Left kidney (tissue), 2 donors: ENCODE measurements around the gene GRHL3. TPM values are rescaled to one million over a fixed set of nuclear protein-coding genes. Genes with fewer than 3 reads are reported as not detected.

Source experiments
- DNase-seq: peaks from one replicate; pipeline ENCODE4 v3.0.0-alpha.2; 2013
- polyA plus RNA-seq: library from polyadenylated mRNA; unstranded; fragments of 120-200 nt; gene quantifications from one replicate; pipeline ENCODE4 v1.2.1, GENCODE V29; 2013; ENCODE audit not compliant: insufficient read length

GRHL3 gene
- polyA plus RNA-seq, 1 donor = 4.6 TPM

DNA sequence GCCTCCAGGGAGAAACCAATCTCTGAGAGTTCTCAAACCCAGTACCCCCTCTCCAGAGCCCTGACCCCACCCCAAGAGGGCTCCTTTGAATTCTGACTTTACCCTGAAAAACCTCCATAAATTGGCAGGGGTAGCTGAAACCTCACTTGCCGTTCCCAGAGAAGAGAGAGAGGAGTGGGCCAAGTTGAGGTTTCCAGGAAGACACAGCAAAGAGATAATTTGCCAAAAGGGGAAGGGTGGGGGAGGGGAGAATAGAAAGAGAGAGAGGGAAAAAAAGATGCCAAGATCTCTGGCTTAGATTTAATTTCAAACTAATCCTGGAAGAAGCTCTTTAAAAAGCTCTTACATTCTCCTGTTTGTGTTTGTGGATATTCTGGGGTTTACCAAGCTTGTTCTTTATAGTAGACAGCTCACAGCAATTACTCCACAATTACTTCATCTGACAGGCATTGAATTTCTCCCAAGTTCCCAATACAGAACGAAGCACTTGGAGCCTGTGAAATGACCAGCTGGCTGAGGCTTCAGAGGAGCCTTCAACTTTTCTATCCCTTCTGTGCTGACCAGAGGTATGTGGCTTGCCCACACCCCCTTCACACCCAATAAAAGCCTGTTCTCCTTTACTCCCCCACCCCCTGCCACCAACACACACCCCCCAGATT, 1.1 kb upstream of the GRHL3 start:
- no peak for DNase-seq

DNA sequence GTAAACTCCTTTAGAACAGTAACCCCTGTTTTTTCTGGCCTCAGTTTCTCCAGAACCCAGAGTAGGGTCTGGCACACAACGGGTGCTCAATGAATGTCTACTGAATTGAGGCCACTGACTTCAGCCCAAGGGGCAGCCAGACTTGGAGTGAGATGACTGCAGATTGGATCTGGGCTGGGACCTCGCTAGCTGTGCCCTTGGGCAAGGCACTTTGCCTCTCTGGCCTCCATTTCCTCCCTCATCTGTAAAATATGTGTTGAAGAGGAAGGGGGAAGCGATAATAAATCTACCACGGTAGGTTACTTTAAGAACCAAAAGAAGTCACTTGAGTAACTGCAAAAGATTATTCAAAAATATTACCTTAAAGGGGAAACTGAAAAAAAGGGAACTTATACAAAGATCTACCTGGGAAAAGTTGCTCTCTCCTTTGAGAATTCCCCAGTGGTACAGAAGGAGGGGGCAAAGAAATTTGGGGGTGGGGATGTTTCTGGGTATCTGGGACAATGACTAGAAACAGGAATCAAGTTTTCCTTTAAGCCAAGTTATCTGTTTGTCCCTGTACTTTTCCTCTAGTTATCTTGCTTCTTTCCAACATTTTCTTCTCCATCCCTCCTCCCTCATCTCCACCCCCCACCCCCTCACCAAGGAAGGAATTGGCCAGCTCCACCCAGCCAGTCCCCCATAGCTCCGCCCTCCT, 394 bp upstream of the GRHL3 start:
- DNase-seq = no peak

DNA sequence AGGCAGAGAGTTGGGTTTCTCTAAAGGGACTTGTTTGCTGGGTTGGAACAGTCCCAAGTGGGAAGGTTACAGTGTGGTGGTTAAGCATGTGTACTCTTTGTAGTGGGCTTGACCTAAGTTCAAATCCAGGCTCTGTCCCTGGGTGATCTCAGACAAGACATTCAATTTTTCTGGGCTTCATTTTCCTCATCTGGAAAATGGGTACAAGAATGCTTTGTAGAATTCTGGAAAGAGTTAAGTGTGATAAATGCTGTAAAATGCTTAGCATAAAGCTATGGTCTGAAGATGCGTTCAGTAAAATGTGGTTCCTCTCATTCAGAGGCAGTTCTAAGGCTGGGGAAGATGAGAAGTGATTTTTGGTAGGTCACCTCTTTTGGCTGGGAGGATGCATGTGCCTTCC, 805 bp downstream of the GRHL3 start:
- no peak for DNase-seq

DNA sequence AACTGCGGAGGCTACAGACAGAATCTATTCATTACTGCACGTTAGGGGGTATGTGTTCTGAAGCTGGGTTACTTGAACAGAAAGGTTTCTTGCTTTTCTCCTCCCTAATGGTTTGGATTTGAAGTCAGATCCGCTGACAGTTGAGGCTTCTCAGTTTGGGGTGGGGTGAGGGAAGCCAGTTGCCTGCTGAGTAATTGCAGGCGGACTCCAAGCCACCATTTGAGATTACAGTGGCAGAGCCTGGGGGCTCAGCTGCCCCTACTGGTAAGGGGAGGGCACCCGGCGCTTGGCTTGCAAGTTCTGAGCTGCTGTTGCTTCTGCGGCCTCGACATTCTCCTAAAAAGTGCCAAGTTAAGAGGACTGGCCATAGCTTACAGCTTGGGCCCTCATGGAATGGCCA, 2.0 kb downstream of the GRHL3 start:
- DNase-seq = no peak

DNA sequence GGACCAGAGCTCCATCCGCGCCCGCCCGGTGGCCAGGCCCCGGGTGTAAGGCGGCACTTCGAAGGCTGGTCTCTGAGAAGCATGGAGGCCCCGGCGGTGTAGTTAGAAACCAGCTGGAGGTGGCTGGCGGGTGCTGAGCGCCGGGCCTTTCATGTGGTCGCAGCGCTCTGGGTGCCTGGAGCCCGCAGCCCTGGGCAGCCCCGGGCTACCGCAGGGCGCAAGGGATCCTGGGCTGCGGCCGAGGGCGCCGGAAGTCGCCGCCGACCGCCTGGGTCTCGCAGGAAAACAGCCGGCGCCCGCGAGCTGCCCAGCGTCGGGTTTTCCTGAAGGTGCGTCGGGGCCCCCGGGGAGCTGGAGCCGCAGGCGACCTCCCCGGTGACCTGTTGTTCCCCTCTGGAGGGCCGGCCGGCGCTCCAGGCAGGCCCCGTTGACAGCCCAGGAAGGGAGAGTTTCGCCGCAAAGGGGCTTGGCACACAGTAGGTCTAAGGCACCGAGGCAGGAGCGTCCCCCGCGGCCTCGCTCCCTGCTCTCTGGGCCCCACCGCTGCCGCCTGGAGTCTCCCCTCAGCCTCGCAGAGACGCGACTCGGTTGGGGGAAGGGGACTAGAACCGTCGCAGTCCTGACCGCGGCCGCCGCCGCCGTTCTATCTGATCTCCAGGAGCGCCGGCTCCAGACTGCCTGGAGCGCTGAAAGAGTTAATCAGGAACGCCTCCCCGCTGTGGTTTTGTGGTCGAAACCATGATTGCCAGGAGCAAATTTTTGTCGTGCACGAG, 2.7 kb downstream of the GRHL3 start:
- peak; percentile 45 for DNase-seq

DNA sequence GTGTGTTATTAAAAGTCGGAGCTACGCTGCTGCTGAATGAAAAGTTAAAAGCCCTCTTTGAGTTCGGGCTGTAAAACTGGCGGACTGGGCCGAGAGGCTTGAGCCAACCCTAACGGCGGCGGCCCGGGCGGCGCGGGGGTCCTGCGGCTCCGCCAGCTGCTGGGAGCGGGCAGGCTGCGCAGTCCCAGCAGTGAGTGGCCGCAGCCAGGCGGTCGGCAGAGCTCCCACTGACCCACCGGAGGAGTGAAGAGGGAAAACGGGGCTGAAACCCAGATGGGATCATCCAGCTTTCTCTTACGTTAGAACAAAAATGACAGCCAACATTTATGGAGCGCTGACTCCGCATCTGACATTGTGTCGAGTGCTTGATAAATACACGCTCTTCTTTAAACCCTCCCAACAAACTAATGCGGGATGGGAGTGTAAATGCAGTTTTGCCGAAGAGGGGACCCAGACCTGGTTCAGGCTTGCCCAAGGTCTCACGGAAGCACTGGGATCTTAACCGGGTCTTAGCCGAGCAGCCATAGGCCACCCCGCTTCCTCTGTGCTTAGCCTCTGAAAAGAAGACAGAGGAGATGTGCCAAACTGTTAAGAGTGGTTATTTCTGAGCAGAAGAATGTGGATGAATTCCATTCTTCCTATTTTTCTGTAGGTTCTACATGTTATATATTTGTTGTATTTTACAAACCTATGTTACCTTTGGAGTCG, 3.5 kb downstream of the GRHL3 start:
- peak; percentile 24 for DNase-seq

DNA sequence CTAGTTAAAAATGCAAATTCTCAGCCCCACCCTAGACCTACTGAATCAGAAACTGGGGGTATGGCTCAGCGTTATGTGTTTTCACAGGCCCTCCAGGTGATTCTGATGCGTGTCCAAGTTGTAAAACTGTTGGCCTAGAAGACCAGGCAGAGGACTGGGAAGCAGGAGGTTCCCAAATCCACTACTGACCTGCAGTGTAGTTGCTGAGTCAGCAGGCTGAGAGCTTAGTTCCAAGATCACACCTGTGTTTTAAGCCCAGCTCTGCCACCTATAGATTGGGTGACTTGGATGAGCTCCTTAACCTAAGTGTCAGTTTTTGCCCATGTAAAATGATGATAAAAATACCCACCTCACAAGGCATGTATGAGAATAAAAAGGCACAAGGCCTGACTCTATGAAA, 4.1 kb downstream of the GRHL3 start:
- DNase-seq = no peak

DNA sequence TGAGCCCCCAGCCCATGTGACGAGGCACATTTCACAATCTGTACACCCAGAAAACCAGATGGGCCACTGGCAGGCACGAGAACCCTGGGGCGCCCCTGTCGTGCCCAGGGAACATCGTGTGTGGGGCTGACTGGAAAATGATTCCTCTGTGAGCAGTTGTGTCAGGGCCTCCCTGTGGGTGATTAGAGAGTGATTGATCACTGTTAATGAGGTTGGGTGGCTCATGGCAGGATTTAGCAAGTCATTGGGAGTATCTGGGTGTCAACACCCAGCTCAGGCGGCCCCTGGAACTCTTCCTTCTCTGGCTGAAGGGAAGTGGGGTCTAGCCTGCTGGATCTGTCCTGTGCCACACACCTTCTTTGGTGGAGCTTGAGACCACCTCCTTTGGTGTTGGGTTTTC, 5.7 kb downstream of the GRHL3 start:
- DNase-seq = no peak

DNA sequence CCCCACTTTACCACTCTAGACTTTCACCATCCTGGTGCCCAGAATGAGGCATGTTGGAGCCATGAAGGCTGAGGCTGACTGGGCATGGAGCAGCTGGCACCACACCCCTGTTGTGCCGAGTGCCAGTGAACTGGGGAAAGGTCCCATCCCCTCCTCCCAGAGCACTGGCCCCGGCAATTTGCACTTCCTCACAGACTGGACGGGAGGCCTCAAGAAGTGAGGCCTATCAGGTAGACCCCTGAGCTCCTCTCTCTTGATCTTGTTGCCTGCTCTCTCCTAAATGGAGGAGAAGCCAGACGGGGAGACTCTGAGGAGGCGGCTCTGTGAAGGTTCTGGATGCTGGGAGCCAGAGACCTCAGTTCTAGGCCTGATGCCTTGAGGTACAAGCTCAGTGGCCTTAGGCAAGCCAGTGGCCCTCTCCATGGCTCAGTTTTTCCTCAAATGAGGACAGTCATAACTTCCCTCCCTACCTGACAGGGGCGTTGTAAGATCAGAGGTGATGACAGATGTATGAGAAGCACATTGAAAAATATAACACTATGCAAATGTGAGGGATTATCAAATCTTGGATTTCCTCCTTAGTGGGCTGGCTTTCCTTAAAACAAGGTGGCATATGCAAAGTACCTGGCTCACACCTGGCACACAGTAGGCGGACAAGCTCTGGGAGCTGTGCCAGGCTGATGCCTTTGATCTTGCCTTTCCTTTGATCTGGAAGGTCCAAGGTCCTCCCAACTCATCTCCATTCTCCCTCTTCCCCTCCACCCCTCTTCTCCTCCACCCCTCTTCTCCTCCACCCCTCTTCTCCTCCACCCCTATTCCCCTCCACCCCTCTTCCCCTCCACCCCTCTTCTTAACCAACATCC, 6.7 kb downstream of the GRHL3 start:
- no peak for DNase-seq

DNA sequence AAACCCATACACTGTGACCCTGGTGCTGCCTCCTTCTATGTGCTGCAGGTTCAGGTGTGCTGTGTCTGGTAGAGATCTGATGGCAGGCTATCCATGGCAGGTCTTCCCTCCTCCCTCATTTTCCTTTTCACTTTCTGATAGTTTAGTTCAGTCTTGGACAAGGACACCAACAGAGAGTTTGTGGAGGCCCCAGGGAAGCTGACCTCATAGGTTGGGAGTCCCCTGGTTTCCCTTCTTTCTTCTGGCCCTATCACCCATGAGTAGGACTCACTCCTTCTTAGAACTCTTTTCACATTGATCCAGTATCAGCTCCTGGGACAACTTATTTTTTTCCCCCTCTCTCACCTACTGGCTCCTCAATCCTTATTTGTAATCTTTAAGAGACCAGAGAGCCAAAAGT, 8.3 kb downstream of the GRHL3 start:
- no peak for DNase-seq

DNA sequence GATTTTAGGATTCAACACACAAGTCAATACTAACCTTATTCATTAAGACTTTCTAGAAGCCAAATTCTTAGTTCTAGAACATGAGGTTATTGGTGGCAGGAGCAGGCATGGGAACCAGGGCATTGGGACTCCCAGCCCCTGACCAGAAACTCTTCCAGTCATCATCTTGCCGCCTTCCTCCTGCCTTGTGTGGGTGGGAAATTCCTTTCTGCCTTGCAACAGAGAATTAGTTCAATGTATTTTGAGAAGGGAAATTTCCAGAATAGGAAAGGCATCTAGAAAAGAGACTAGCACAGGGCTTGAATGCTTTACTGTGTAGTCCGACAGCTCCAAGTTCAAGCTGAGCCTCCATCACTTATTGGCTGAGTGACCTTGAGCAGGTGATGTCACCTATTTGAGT, 8.7 kb downstream of the GRHL3 start:
- DNase-seq = no peak

DNA sequence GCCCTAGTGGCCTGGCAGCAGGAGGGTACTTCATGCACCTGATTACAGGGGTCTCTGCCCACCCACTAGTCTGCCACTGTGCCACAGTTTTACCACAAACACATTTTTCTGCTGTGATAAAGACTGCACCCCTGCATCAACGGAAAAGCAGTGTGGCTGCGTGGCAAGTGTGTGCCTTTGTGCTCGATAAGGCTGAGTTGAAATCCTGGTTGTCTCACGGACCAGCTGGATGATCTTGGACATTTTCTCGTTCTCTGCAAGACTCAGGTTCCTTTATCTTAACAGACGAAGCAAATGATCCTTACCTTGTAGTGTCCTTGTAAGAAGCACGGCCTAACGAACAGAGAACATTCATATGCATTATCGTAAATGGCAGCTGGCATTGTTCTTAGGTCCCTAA, 10.2 kb downstream of the GRHL3 start:
- DNase-seq = no peak

DNA sequence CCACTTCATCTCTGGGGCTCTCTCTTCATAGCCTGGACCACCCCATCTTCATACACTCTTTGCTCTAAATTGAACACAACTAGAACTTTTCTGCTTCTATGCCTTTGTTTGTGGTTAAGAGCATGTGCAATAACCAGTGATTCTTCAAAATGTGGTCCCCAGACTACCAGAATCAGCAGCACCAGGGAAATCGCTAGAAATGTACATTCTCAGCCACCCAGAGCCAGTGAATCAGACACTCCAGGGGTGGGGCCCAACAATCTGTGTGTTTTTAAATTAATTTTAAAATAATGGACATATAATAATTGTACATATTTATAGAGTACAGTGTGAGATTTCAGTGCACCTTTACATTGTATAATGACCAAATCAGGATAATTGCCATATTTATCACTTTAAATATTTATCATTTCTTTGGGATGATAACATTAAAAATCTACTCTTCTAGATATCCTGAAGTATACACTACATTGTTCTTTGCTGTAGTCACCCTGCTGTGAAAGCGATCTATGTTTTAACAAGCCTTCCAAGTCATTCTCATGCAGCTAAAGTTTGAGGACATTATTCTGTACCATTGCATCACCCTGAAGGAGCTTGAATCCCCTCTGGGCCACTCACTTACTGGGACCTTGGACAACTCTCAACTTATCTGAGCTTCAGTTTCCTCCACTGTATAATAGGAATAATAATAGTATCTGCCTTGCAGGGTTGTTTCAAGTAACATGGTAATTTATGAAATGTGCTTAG, 10.8 kb downstream of the GRHL3 start:
- no peak for DNase-seq

DNA sequence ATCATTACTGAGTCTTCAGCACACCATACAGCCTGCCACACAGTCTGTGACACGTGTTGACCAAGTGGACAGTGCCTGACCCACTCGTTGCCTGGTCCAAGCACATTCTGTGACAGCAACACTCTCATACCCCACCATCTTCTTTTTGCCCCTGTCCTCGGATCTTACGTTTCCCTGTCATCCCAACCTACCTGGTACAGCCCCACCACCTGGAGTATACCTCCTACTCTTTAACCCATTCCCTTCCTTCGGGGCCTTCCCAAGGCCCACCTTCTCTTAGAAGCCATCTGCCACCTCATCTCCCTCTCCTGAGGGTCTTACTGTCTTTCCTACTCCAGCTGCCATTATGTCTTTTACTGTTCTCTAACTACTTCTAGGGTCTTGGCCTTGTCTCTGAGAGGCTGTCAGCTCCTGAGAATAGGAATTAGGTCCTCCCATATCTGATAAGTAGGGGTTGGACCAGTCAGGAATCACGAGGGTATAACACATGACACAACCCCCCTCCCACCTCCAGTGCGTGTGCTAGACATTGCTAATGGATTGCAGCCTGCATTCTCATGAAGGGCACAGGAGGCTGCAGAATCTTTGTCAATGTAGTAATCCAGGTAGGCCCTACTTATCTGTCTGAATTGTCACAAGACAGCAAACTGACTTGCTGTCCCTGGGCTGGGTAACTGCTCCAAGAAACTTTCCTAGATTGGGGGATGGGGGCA, 13.0 kb downstream of the GRHL3 start:
- DNase-seq = no peak

DNA sequence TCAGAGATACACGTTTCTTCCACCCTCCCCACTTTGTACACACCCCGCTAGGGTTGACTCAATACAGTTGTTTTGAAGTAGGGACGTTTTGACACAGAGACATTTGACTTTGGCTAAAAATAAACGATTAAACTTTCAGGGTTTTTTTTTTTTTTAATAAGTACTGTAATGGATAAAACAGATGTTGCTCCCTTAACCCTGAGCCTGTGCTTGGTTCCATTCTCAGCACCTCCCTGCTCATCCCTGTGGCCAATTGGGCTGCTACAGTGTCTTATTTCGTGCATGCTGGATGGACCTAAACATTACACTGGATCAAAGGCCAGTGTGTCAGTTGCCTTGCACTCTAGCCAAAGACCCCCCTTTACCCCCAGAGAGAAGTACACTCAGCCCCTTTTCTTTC, 16.9 kb downstream of the GRHL3 start:
- DNase-seq = no peak

DNA sequence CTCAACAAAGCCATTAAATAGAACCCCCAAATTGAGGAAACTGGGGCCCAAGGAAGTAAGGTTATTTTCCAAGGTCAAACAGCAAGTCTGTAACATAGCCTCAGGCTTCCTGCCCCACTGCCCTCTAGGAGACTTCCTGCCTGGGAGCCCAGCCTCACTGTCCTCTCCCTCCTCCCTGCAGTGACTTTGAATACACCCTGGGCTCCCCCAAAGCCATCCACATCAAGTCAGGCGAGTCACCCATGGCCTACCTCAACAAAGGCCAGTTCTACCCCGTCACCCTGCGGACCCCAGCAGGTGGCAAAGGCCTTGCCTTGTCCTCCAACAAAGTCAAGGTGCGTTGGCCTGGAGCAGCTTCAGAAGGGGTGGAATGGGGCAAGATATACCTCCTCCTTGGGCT, 18.3 kb downstream of the GRHL3 start:
- no peak for DNase-seq

DNA sequence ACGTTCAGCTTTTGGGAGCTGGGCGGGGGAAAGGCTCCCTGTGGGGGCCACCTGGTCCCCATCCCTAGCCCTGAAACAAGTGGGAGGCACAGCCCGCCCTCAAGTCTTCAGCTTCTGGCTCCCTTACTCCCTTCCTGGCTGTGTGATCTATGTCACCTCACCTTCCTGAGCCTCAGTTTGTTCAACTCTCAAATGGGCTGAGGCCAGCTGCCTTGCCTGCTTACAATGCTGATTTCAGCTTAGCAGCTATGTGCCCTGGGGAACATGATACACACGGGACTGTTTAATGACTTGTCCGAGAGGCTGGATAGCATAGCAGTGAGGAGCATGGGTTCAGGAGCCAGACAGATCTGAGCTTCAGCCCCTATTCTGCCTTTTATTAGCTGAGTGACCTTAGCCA, 19.3 kb downstream of the GRHL3 start:
- DNase-seq = no peak

DNA sequence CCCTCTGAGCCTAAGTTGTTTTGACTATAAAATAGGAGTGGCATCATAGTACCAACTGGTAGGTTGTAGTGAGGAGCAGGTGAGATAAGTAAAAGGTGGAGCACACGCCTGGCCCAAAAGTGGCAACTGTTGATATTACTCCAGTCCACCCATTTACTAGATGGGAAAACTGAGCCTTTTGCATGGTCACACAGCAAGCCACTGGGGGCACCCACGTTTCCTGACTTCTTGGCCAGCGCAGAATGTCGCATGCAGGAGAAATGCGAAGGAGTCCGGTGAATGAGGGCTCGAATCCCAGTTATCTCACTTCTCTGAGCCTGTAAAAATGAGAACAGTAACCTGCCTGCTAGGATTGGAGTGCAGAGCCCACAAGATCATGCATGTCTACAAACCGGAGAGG, 20.8 kb downstream of the GRHL3 start:
- no peak for DNase-seq

DNA sequence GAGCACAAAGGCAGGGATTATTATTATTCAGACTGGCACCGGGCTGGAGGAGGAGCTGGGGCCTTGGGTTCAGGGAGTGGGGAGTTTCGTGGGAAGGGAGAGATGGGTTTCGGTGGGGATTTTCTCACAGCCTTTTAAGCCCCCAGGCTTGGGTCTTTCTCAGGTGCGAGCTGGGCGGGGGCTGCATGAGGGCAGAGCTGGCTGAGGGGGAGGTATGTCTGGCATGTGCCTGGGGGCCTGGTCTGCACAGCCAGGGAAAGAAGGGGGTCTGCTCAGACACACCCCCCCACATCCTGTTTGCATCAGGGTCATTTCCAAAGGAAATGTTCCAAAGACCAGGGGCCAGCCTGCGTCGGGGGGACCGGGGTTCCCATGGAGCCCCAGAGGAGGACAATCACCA, 21.6 kb downstream of the GRHL3 start:
- no peak for DNase-seq

DNA sequence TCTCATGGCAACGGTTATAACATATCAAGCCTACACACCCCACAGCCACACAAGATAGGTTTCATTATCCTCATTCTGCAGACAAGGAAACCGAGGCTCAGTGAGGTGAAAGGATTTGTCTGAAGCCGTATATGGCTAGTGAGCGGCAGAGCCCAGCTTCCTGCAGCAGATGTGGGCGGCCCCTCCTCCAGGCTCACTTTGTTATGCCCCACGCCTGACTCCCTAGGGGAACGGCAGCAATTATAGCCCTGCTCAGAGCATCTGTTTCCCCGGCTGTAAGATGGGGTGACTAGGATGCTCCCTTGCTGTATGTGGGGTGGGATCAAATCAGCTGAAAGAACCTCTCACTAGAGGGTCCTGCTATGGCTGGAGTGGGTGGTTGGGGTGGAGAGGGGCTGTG, 22.1 kb downstream of the GRHL3 start:
- no peak for DNase-seq
